Suprapubic skin (tissue), 4 donors: Measurements from ENCODE around the gene HMCN1. TPM values are rescaled to one million over a fixed set of nuclear protein-coding genes. Genes with fewer than 3 reads are reported as not detected.
A peak's percentile ranks its signal among the peaks of the same experiment; 100 is the strongest.

Experiments
- DNase-seq, 2 donors: peaks; one replicate each; pipeline ENCODE4 v3.0.0-alpha.2; 2019; ENCODE audit warnings: low spot score in 2 of 2
- H3K27ac ChIP-seq: fragments of 200-600 bp; sonication (generic); one replicate; pipeline ENCODE4 v1.5.1; 2019
- H3K27me3 ChIP-seq: fragments of 200-600 bp; sonication (generic); one replicate; pipeline ENCODE4 v1.5.1; 2019
- H3K36me3 ChIP-seq: fragments of 200-600 bp; sonication (generic); one replicate; pipeline ENCODE4 v1.5.1; 2019
- H3K4me1 ChIP-seq: fragments of 200-600 bp; sonication (generic); one replicate; pipeline ENCODE4 v1.5.1; 2019
- H3K4me3 ChIP-seq: fragments of 200-600 bp; sonication (generic); one replicate; pipeline ENCODE4 v1.5.1; 2019; ENCODE audit warnings: mild to moderate bottlenecking
- H3K9me3 ChIP-seq: fragments of 200-600 bp; sonication (generic); one replicate; pipeline ENCODE4 v1.5.1; 2019
- EP300 ChIP-seq: sonication (generic); formaldehyde crosslinking; IDR thresholded peaks from one replicate; pipeline ENCODE4 v1.6.1; 2017; ENCODE audit warnings: antibody characterized with exemption
- POLR2A ChIP-seq, 2 donors: fragments of 450-650 bp; IDR thresholded peaks; one replicate each; pipeline ENCODE4 v1.6.1; 2017; ENCODE audit warnings: antibody characterized with exemption in 2 of 2, mild to moderate bottlenecking in 2 of 2, moderate library complexity in 2 of 2
- POLR2AphosphoS5 ChIP-seq, 3 donors: sonication (generic); formaldehyde crosslinking; IDR thresholded peaks; one replicate each; pipeline ENCODE4 v1.6.1; 2017; ENCODE audit warnings: antibody characterized with exemption in 3 of 3
- WGBS: methylation state at CpG from one replicate; pipeline ENCODE4 v1.1.5; 2018; 5-methylcytosine and 5-hydroxymethylcytosine counted together
- total RNA-seq, 4 donors: library from RNA; depleted of rRNA; stranded (reverse); fragments of >200 nt; gene quantifications; one replicate each; pipeline ENCODE4 v1.1.0, GENCODE V29; 2016
- TF ChIP-seq, protein P1 (sequence below), 2 donors: fragments of 200-600 bp in 1 of 2; fragments of 450-650 bp in 1 of 2; sonication (generic) in 1 of 2; IDR thresholded peaks; one replicate each; pipeline ENCODE4 v1.5.1; 2016 to 2019; ENCODE audit warnings: antibody characterized with exemption in 2 of 2, mild to moderate bottlenecking in 1 of 2, moderate library complexity in 1 of 2

HMCN1 gene
- total RNA-seq, 4 donors from 2014 or later, result 2.2 to 5.6 (median 3.7) TPM

- WGBS, result 93% methylated on average over 2 of the region's 2 CpGs
Measured at GRCh38 chr1:186231861-186232436, 497.8 kb downstream of the HMCN1 start.

DNA sequence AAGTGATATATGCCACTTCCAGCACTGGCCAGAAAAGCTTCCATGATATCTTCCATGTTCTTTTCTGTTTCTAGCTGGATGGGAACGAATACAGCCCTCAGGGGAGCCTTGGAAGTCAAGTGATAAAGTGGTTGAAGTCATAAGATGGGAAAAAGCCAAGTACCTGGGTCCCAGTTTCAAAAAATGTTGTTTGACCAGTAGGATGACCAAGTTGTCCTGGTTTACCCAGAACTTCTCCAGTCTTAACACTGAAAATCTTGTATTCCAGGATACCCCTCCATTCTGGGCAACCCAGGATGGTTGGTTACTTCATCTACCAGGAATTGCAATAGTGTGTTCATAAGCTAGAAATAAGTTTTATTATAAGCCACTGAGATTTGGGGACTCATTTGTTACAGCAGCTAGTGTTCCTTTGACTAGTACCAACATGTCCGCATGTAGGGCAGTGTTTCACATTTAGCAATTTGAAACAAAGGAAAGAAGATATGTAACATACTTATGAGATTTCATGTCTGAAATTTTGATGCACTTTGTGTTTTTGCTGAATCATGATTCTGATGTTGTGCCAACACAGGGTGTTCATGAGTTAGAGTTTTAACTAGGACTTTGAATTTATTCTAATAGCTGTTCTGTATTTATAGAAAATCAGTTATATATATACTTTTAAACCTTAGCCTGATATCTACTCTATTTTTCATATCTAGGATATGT lies 500.9 kb downstream of the HMCN1 start:
- no peak overlapping the region for H3K27ac ChIP-seq
- no peak for DNase-seq
- no peak overlapping the region for H3K4me3 ChIP-seq
- WGBS, result 45% methylated on average over 2 of the region's 2 CpGs
- peaks cover 7% of the 10 kb centered on the region for H3K4me1 ChIP-seq
- H3K36me3 ChIP-seq, result no peaks in the 10 kb centered on the region
- TF ChIP-seq, protein P1, sequence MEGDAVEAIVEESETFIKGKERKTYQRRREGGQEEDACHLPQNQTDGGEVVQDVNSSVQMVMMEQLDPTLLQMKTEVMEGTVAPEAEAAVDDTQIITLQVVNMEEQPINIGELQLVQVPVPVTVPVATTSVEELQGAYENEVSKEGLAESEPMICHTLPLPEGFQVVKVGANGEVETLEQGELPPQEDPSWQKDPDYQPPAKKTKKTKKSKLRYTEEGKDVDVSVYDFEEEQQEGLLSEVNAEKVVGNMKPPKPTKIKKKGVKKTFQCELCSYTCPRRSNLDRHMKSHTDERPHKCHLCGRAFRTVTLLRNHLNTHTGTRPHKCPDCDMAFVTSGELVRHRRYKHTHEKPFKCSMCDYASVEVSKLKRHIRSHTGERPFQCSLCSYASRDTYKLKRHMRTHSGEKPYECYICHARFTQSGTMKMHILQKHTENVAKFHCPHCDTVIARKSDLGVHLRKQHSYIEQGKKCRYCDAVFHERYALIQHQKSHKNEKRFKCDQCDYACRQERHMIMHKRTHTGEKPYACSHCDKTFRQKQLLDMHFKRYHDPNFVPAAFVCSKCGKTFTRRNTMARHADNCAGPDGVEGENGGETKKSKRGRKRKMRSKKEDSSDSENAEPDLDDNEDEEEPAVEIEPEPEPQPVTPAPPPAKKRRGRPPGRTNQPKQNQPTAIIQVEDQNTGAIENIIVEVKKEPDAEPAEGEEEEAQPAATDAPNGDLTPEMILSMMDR (IDR thresholded peaks at IDR 0.05), result no peak
- TF ChIP-seq POLR2AphosphoS5 (IDR thresholded peaks at IDR 0.05) (no peak), EP300 (no peak), POLR2A (IDR thresholded peaks at IDR 0.05) (no peak)
- no peaks in the 10 kb centered on the region for H3K9me3 ChIP-seq
- no peaks in the 10 kb centered on the region for H3K27me3 ChIP-seq

More at GRCh38 chr1:186231861-186232436, 497.8 kb downstream of the HMCN1 start:
- H3K27me3 ChIP-seq, result no peaks in the 10 kb centered on the region
- no peak for DNase-seq
- TF ChIP-seq POLR2AphosphoS5 (IDR thresholded peaks at IDR 0.05) (no peak), POLR2A (IDR thresholded peaks at IDR 0.05) (no peak), EP300 (no peak)
- TF ChIP-seq, protein P1 (IDR thresholded peaks at IDR 0.05), result no peak
- H3K4me1 ChIP-seq, result peaks cover 4% of the 10 kb centered on the region
- no peak overlapping the region for H3K4me3 ChIP-seq
- no peaks in the 10 kb centered on the region for H3K9me3 ChIP-seq
- no peak overlapping the region for H3K27ac ChIP-seq
- H3K36me3 ChIP-seq, result no peaks in the 10 kb centered on the region

GRCh38 chr1:186235696-186236095 lies 501.5 kb downstream of the HMCN1 start:
- Histone ChIP-seq H3K36me3 (no peaks in the 10 kb centered on the region), H3K27me3 (no peaks in the 10 kb centered on the region), H3K9me3 (no peaks in the 10 kb centered on the region), H3K4me1 (peaks cover 7% of the 10 kb centered on the region), H3K27ac (no peak overlapping the region), H3K4me3 (no peak overlapping the region)
- 68% methylated on average over 4 of the region's 4 CpGs for WGBS
- TF ChIP-seq, protein P1 (IDR thresholded peaks at IDR 0.05), result no peak
- no peak for TF ChIP-seq POLR2A (IDR thresholded peaks at IDR 0.05)
- no peak for TF ChIP-seq EP300
- no peak for TF ChIP-seq POLR2AphosphoS5 (IDR thresholded peaks at IDR 0.05)
- no peak for DNase-seq

GRCh38 chr1:186236921-186237320 lies 502.7 kb downstream of the HMCN1 start:
- WGBS, result 77% methylated on average over 3 of the region's 3 CpGs
- Histone ChIP-seq H3K9me3 (no peaks in the 10 kb centered on the region), H3K27me3 (no peaks in the 10 kb centered on the region), H3K4me3 (no peak overlapping the region), H3K36me3 (no peaks in the 10 kb centered on the region), H3K4me1 (peaks cover 7% of the 10 kb centered on the region), H3K27ac (no peak overlapping the region)
- no peak for DNase-seq
- TF ChIP-seq EP300 (no peak), POLR2AphosphoS5 (IDR thresholded peaks at IDR 0.05) (no peak), POLR2A (IDR thresholded peaks at IDR 0.05) (no peak)
- TF ChIP-seq, protein P1 (IDR thresholded peaks at IDR 0.05), result no peak

GRCh38 chr1:186239171-186239570 lies 505.0 kb downstream of the HMCN1 start:
- no peak for DNase-seq
- no peaks in the 10 kb centered on the region for H3K36me3 ChIP-seq
- peak overlapping the region; percentile 74 for H3K27ac ChIP-seq
- H3K27me3 ChIP-seq, result no peaks in the 10 kb centered on the region
- peaks cover 7% of the 10 kb centered on the region for H3K4me1 ChIP-seq
- TF ChIP-seq POLR2AphosphoS5 (IDR thresholded peaks at IDR 0.05) (no peak), EP300 (no peak), POLR2A (IDR thresholded peaks at IDR 0.05) (no peak)
- TF ChIP-seq, protein P1 (IDR thresholded peaks at IDR 0.05), result no peak
- no peak overlapping the region for H3K4me3 ChIP-seq
- H3K9me3 ChIP-seq, result no peaks in the 10 kb centered on the region
